Measurements from ENCODE around the gene PDZRN3. TPM values are rescaled to one million over a fixed set of nuclear protein-coding genes. Genes with fewer than 3 reads are reported as not detected.

Gene PDZRN3
- total RNA-seq, 1 experiment from 2014 or later: 5.9 TPM

DNA sequence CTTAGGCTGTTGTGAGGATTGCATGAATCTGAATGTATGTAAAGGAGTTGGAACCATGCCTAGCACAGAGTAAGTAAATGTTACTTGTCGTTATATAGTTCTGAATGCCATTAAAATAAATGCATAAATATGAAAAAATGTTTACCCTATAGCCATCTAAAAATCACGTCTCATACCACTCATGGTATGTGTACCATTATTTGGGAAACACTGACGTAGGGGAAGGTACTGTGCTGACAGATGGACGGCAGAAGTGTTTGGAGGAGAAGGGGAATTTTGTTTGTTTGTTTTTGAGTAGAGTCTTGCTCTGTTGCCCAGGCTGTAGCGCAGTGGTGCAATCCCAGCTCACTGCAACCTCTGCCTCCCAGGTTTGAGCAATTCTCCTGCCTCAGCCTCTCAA, 30.5 kb upstream of the PDZRN3 start:
- H3K9me3 Mint-ChIP-seq: no peaks in the 10 kb centered on the region
- no peak overlapping the region for H3K4ac ChIP-seq (ENCODE audit: low read depth, low read length)
- H2BK12ac ChIP-seq (ENCODE audit: insufficient read length, low read depth, low read length): no peak overlapping the region
- H3K23ac ChIP-seq (ENCODE audit: insufficient read length, low read depth, low read length): no peak overlapping the region
- peaks cover 4% of the 10 kb centered on the region; the same call in 1 of the 2 replicates for H3K4me1 ChIP-seq (ENCODE audit: insufficient read depth, low read length)
- H3K79me2 ChIP-seq (ENCODE audit: insufficient read depth, low read length): no peaks in the 10 kb centered on the region
- no peak overlapping the region for H3K4me2 ChIP-seq (ENCODE audit: insufficient read depth, insufficient read length, low read length)
- no peak overlapping the region for H3K9ac ChIP-seq (ENCODE audit: extremely low read depth, insufficient read length, low read length)
- no CpG with 5 or more reads among the region's 5 CpGs for WGBS (ENCODE audit: extremely low coverage, insufficient read length, low lambda C conversion rate)
- no peak overlapping the region for H4K5ac ChIP-seq (ENCODE audit: insufficient read length, low read depth, low read length)
- H3K56ac ChIP-seq (ENCODE audit: insufficient read length, low read depth, low read length): no peak overlapping the region
- H3K9me3 ChIP-seq (ENCODE audit: control insufficient read depth, low read depth, low read length): no peaks in the 10 kb centered on the region
- no peaks in the 10 kb centered on the region for H3K79me1 ChIP-seq (ENCODE audit: insufficient read depth, low read depth, low read length, poor library complexity, severe bottlenecking)
- no peak overlapping the region for H4K8ac ChIP-seq (replicated peaks; ENCODE audit: insufficient read length, low read depth, low read length)
- H3K27ac Mint-ChIP-seq: no peak overlapping the region
- H4K20me1 ChIP-seq (ENCODE audit: control insufficient read depth, insufficient read depth, insufficient read length): no peaks in the 10 kb centered on the region
- peaks cover 13% of the 10 kb centered on the region in 2 experiments for H3K4me1 Mint-ChIP-seq
- H3K4me3 Mint-ChIP-seq: no peak overlapping the region
- H3K18ac ChIP-seq (ENCODE audit: insufficient read length, low read depth, low read length): no peak overlapping the region
- H2BK120ac ChIP-seq (ENCODE audit: low read depth, low read length, poor library complexity, severe bottlenecking): no peak overlapping the region
- TF ChIP-seq CTCF (conservative IDR thresholded peaks at IDR 0.05): no peak
- H3K27me3 ChIP-seq (ENCODE audit: insufficient read depth, low read length): no peaks in the 10 kb centered on the region
- no peak overlapping the region for H3K14ac ChIP-seq (ENCODE audit: insufficient read depth, low read length)
- no peaks in the 10 kb centered on the region for H3K36me3 Mint-ChIP-seq (ENCODE audit: insufficient read depth in 1 of 3, low read depth in 3 of 3)
- no peak for DNase-seq
- H2AK5ac ChIP-seq (ENCODE audit: insufficient read length, low read length): no peak overlapping the region
- H2BK20ac ChIP-seq (ENCODE audit: low read depth, low read length, poor library complexity, severe bottlenecking): no peak overlapping the region
- H3K23me2 ChIP-seq (ENCODE audit: insufficient read length, low read depth, low read length, poor library complexity, severe bottlenecking): no peaks in the 10 kb centered on the region
- peaks cover 2% of the 10 kb centered on the region; the same call in 1 of the 2 replicates for H3K27me3 Mint-ChIP-seq (ENCODE audit: low read depth)
- H2AFZ ChIP-seq (ENCODE audit: low read length): no peak overlapping the region
- H3K27ac ChIP-seq (ENCODE audit: insufficient read length, low read depth, low read length): no peak overlapping the region
- H2BK5ac ChIP-seq (ENCODE audit: insufficient read length, low read length): no peak overlapping the region
- no peak overlapping the region for H3T11ph ChIP-seq (ENCODE audit: low read length)
- H2BK15ac ChIP-seq (ENCODE audit: low read depth, low read length): no peak overlapping the region
- no peak overlapping the region for H4K91ac ChIP-seq (ENCODE audit: insufficient read length, low read depth, low read length)

All from H9 (cell line).